NT2/D1 (cell line): ENCODE results near the gene HTT.

Experiments
- SUZ12 ChIP-seq: IDR thresholded peaks from 2 replicates; pipeline ENCODE4 v1.6.1; 2011; ENCODE audit not compliant: insufficient read length, insufficient read depth; ENCODE audit errors: extremely low read depth
- YY1 ChIP-seq: IDR thresholded peaks from 2 replicates; pipeline ENCODE4 v1.6.1; 2011; ENCODE audit not compliant: insufficient read length, insufficient read depth
- ZNF274 ChIP-seq: IDR thresholded peaks from 2 replicates; pipeline ENCODE4 v1.6.1; 2011; ENCODE audit warnings: mild to moderate bottlenecking, low read depth, low read length

- TF ChIP-seq YY1 (no peak), ZNF274 (no peak), SUZ12 (no peak)
Measured at GRCh38 chr4:3062471-3062870, 12.0 kb upstream of the HTT start.
